Gastrocnemius medialis (tissue), 4 donors: ENCODE data around the gene GPA33.

Source experiments
- POLR2A ChIP-seq, 2 donors: fragments of 450-650 bp; IDR thresholded peaks; one replicate each; pipeline ENCODE4 v1.6.1; 2017; ENCODE audit warnings: antibody characterized with exemption in 2 of 2, mild to moderate bottlenecking in 2 of 2, moderate library complexity in 2 of 2
- TF ChIP-seq, protein P1 (sequence below), 5 experiments: fragments of 450-650 bp in 3 of 5; fragments of 200-600 bp in 2 of 5; sonication (generic) in 2 of 5; IDR thresholded peaks in 4 of 5; conservative IDR thresholded peaks in 1 of 5; 1 replicate in 4 of 5; 2 replicates in 1 of 5; pipeline ENCODE4 v1.5.1; 2016 to 2019; ENCODE audit warnings: antibody characterized with exemption in 5 of 5, mild to moderate bottlenecking in 3 of 5, moderate library complexity in 3 of 5

DNA sequence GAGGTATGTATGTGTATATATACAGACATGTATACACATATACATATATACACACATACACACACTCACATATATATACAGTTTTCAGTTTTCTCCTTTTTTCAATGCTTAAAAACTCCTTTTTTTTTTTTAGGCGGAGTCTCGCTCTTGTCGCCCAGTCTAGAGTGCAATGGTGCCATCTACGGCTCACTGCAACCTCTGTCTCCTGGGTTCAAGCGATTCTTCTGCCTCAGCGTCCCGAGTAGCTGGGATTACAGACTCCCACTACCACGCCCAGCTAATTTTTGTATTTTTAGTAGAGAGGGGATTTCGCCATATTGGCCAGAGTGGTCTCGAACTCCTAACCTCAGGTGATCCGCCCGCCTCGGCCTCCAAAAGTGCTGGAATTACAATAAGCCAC lies 30.7 kb upstream of the GPA33 start:
- TF ChIP-seq, protein P1, sequence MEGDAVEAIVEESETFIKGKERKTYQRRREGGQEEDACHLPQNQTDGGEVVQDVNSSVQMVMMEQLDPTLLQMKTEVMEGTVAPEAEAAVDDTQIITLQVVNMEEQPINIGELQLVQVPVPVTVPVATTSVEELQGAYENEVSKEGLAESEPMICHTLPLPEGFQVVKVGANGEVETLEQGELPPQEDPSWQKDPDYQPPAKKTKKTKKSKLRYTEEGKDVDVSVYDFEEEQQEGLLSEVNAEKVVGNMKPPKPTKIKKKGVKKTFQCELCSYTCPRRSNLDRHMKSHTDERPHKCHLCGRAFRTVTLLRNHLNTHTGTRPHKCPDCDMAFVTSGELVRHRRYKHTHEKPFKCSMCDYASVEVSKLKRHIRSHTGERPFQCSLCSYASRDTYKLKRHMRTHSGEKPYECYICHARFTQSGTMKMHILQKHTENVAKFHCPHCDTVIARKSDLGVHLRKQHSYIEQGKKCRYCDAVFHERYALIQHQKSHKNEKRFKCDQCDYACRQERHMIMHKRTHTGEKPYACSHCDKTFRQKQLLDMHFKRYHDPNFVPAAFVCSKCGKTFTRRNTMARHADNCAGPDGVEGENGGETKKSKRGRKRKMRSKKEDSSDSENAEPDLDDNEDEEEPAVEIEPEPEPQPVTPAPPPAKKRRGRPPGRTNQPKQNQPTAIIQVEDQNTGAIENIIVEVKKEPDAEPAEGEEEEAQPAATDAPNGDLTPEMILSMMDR (IDR thresholded peaks at IDR 0.05 in 4 of 5, conservative IDR thresholded peaks at IDR 0.05 in 1 of 5): no peak
- no peak for TF ChIP-seq POLR2A (IDR thresholded peaks at IDR 0.05)
